Measurements from ENCODE around the gene DUOX2.
"Not testable (repeated sequence)": the region's sequence is repeated elsewhere in the genome, so short reads cannot be mapped to it uniquely, and the experiment has no call there.

GRCh38 chr15:45052676-45053075 is 61.3 kb downstream of the DUOX2 start:
- TF ChIP-seq CTCF, EZH2phosphoT487 (IDR thresholded peaks at IDR 0.05): not testable (repeated sequence)
